Mammary epithelial cell (primary cell): Measurements from ENCODE around the gene NRG3.

ENCODE experiments used
- EZH2 ChIP-seq: IDR thresholded peaks from 2 replicates; pipeline ENCODE4 v1.6.1; 2012; ENCODE audit warnings: low read length, inconsistent platforms, borderline replicate concordance
- TF ChIP-seq, protein P1 (sequence below), 2 donors: IDR thresholded peaks in 1 of 2; conservative IDR thresholded peaks in 1 of 2; 2 replicates each; pipeline ENCODE4 v1.5.1; 2011 to 2012; ENCODE audit warnings: inconsistent platforms in 2 of 2, low read length in 2 of 2, mild to moderate bottlenecking in 2 of 2, control low read depth in 1 of 2, low read depth in 1 of 2; ENCODE audit not compliant: insufficient read depth in 1 of 2; ENCODE audit errors: extremely low read depth in 1 of 2

DNA sequence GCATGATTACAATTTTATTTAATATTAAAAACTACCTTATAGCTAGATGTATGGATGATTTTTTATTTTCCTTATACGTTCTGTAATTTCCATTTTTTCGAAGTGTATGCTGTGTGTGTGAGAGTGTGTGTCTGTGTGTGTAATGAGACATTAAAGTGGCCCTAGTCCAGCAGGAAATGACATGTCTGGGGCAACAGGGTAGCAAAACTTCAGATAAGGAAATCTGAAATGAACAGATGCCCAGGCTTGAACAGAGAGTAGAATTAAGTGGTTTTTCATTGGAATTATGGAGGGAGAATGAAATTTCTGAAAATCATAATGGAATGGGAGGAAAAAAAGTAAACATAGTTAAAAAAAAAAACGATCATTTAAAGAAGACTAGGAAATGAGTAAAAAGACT is 200.6 kb downstream of the NRG3 start:
- TF ChIP-seq, protein P1, sequence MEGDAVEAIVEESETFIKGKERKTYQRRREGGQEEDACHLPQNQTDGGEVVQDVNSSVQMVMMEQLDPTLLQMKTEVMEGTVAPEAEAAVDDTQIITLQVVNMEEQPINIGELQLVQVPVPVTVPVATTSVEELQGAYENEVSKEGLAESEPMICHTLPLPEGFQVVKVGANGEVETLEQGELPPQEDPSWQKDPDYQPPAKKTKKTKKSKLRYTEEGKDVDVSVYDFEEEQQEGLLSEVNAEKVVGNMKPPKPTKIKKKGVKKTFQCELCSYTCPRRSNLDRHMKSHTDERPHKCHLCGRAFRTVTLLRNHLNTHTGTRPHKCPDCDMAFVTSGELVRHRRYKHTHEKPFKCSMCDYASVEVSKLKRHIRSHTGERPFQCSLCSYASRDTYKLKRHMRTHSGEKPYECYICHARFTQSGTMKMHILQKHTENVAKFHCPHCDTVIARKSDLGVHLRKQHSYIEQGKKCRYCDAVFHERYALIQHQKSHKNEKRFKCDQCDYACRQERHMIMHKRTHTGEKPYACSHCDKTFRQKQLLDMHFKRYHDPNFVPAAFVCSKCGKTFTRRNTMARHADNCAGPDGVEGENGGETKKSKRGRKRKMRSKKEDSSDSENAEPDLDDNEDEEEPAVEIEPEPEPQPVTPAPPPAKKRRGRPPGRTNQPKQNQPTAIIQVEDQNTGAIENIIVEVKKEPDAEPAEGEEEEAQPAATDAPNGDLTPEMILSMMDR (conservative IDR thresholded peaks at IDR 0.05 in 1 of 2, IDR thresholded peaks at IDR 0.05 in 1 of 2; ENCODE audit: extremely low read depth in 1 of 2, insufficient read depth in 1 of 2, low read depth in 1 of 2, low read length in 2 of 2), result no peak
- no peak for TF ChIP-seq EZH2
